Hematopoietic multipotent progenitor cell treated with erythropoietin and hydrocortisone succinate and interleukin-3 and kit ligand, for 8 days (in vitro differentiated cells): ENCODE results near the gene DROSHA.

Experiments
- DNase-seq: peaks from one replicate; pipeline ENCODE4 v3.0.0-alpha.2; 2015

DROSHA gene

DNA sequence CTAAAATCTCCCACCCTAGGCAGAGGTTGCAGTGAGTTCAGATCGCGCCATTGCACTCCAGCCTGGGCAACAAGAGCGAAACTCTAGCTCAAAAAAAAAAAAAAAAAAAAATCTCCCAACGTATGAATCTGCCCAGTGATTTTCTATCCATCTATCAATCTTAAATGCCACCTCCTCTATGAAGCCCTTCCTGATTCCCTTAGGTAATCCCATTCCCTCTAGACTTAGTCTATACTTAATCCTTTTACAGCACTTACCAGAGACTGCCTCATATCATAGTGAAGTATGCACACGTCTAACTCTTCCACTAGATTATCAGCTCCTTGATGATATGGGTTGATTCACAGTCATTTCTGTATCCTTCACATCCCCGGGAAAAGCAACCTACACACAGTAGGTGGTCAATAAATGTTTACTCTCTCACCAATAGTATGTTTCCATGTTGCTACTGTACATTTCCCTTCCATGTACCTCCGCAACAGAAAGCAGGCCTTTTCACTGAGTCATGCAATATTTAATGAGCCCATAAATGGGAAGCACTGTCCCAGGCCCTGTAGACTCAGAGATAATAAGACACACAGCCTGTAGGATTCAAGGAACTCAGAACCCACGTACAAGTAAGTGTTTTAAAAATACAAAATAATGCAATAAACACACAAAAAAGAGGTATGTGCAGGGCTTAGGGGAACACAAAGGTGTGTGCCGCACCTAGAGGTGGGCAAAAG, 1.2 kb downstream of the DROSHA start:
- DNase-seq: no peak

DNA sequence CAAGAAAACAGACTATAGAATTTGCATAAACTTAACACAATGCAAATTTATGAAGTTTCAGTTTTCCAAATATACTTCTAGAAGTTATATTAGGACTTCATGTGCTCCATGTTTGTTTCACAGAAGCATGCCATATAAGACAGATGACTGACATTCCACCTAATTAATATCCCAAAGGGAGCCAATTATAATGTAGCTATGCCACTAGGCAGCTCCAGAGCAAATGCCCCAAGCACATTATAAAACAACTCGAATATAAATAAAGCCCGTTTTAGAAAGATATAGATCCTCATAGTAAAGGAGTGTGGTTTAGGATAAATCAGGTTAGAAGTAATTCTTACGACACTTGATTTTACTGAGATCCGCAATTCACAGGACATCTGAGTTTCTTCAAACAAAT, 8.9 kb downstream of the DROSHA start:
- no peak for DNase-seq

DNA sequence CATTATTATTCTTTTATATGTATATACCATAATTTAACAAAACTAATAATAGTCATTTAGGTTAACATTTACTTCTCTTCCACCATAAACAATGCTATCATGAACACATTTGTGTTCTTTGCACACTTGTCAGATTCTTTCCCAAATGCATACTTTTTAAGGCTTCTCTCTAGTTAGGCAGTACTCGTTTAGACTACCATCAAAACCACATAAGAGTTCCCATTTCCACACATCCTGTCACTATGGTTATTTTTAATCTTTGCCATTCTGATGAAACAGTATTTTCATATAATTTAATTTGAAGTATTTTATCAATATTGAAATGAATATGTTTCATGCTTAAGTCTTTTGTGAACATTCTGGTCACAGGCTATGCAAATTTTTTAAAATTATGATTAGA, 15.1 kb downstream of the DROSHA start:
- no peak for DNase-seq

DNA sequence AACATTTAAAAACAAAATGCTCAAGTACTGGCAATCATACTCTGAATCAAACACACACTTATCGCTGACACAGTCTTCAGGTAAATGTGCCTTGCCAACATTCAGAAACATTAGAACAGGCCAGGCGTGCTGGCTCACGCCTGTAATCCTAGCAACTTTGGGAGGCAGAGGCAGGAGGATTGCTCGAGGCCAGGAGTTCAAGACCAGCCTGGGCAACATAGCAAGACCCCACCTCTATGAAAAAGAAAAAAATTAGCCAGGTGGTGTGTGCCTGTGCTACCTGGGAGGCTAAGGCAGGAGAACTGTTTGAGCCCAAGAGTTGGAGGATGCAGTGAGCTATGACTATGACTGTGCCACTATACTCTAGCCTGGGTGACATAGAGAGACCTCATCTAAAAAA, 20.6 kb downstream of the DROSHA start:
- no peak for DNase-seq

DNA sequence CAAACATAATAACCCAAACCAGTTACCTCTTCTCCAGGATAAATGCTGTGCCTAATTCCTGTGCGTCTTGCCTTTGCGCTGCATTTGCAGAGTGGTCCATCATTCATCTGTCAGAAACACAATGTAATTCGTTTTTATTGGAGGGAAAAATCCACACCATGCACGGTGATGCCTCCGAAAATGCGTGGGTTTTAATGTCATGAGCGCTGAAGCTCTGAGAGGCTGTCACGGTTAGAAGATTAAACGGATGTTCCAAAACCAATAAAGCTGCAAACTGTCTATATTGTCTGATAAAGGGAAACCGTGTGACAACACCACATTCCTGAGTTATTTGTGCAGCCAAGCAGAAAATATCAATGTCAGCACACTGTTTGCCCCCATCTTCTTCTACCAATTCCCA, 27.4 kb downstream of the DROSHA start:
- no peak for DNase-seq

DNA sequence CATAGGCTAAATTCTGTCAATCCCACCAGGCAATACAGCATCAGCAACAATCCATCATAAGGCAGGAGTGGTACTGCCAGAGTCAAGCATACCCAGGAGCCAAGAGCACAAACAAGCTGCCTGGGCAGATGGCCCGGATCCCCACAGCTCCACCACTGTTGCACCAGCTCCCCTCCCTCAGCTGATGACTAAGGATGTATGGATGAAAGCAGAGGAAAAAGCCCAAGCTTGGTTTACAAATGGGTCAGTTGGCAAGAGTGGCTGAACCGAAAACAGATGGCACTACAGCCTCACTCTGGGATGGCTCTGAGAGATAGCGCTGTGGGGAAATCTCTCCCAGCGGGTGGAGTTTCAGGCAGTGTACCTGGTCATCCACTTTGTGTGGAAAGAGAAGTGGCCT, 29.4 kb downstream of the DROSHA start:
- DNase-seq: no peak

DNA sequence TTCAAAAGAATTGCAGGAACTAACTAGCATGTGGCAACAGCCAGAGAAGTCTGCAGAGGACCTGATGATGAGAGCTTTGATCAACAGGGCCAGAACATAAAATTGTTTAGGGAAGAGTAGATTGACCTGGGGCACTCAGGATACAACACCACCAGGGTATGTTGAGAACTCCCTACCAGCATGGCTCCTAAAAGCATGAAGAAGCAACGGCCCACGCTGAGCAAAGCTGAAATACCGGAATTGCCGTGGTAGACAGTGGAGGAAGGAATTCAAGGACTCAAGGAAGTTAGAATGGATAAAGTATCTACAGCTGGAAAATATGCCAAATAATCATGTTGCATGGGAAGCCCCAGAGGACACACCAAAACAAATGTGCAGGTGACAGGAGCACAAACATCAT, 31.6 kb downstream of the DROSHA start:
- no peak for DNase-seq

DNA sequence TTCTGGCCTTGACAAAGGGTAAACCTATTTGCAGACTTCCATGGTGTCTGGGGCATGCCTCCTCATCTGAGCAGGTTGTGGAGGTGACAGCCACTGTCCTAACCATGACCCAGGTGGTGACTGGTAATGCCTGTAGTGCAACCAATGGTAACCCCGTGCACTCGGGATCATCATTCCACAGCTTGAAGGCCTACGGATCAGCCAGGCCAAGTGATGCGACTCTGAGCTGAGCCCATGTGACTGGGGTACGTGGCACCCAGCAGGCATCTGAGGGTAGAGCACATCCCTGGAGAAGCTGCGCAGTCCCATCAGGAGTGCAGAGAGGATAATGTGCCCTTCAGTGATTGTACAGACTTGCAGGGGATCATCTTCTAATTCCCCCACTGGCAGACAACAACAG, 35.0 kb downstream of the DROSHA start:
- no peak for DNase-seq

DNA sequence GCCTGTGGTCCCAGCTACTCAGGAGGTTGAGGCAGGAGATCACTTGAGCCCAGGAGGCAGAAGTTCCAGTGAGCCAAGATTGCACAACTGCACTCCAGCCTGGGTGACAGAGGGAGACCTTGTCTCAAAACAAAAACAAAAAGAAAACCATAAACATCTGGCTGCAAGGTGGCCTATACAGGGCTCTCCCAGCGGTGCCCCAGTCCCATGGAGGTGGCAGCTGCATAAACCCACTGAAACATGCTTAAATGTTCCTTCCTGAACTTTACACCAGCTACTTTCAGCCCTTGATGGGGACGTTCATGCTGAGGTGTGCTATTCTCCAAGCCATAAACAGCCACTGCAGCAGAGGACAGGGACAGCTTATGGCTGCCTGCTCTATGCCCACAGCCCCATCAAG, 35.6 kb downstream of the DROSHA start:
- no peak for DNase-seq

DNA sequence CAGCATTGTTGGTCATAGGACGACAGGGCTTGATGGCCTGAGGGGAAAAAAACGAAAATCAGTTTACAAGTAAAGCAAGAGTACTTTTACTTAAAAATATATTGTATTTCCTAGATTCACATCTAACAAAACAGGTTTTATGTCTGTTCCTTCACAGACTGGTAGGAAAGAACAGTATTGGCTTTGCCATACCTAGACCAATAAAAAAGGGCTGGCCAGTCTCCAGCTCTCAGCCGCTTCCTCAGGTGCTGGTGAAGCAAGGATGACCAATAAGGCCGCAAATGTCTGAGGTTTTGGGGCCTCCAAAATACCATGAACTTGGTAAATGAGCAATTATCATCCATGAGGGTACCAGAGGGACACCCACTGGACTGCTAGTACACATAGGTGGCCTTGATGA, 36.6 kb downstream of the DROSHA start:
- no peak for DNase-seq

GRCh38 chr5:31492869-31493268, 39.0 kb downstream of the DROSHA start:
- DNase-seq: no peak

- no peak for DNase-seq
These were observed 44.4 kb downstream of the DROSHA start for GRCh38 chr5:31487506-31487905.

- DNase-seq: no peak
These were observed 45.5 kb downstream of the DROSHA start for GRCh38 chr5:31486441-31486840.

DNA sequence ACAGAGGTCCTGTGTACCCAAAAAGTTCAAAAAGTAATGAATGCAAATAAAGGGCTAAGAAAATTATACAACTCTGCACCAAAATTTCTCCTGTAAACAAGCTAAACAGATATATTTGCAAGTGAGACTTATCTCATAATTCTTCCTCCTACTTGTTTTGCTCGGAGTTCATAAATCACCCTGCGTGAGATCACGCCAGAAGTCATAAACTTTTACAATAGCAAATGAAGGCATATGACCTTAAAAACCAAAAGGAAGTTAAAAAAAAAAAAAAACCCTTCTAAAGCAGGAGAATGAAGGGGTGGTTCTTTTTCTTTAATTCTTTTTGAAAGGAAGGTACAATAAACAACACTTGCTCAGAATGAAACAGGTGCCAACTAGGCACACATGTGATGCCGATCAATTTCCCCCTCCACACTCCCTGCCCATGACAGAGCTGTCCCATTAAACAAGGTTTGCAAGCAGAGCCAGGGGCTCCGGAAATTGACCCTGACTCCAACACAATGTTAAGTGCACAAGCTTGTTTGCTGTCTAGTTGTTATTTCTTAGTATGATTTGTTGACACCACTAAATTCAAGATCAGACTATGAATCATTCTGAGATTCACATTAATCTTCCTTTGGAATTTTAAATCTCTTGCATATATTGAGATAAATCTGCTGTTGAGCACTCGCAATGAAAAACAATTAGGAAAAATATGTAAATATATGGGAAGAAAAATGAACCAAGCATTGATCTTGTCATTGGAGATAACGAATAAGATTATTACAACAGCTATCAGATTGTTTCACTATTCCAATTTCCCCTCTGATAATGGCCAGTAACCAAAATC, 46.3 kb downstream of the DROSHA start:
- DNase-seq: no peak

GRCh38 chr5:31481531-31482165, 50.2 kb downstream of the DROSHA start:
- DNase-seq: no peak

GRCh38 chr5:31479706-31480105, 52.2 kb downstream of the DROSHA start:
- no peak for DNase-seq

GRCh38 chr5:31478901-31479300, 53.0 kb downstream of the DROSHA start:
- DNase-seq: no peak

- DNase-seq: no peak
These were observed 53.9 kb downstream of the DROSHA start for GRCh38 chr5:31477971-31478370.

GRCh38 chr5:31477516-31477915, 54.4 kb downstream of the DROSHA start:
- no peak for DNase-seq

- DNase-seq: no peak
These were observed 55.2 kb downstream of the DROSHA start for GRCh38 chr5:31476738-31477141.

GRCh38 chr5:31471916-31472315, 60.0 kb downstream of the DROSHA start:
- peak; percentile 7 for DNase-seq

- DNase-seq: peak; percentile 8
These were observed 60.9 kb downstream of the DROSHA start for GRCh38 chr5:31471040-31471439.

DNA sequence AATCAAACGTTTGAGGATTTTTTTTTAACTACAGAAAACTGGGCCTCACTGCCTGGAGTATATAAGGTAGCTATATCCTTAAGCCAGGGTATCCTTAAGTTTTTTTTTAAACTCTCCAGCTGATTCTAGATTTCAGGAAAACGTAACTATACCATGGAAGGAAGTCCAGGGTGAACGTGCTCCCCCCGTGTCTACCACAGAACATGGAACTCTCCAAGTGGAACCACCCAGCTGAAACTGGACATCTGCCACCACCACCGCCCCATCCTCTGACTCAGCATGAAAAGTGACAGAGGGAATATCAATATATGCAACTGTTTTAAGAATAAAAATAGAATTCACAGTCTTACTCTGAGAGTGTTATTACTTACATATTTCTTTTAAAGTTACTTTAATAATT, 61.3 kb downstream of the DROSHA start:
- DNase-seq: peak; percentile 88

GRCh38 chr5:31469886-31470285, 62.0 kb downstream of the DROSHA start:
- DNase-seq: no peak
